ENCODE data around the gene UNC13C.

Gene UNC13C

GRCh38 chr15:54500330-54500729 is 522.1 kb downstream of the UNC13C start:
- no peak overlapping the region for H3K4me3 Mint-ChIP-seq
- no peaks in the 10 kb centered on the region for H3K36me3 Mint-ChIP-seq (ENCODE audit: low read depth)
- no peaks in the 10 kb centered on the region for H3K4me1 Mint-ChIP-seq (ENCODE audit: low read depth)
- no peaks in the 10 kb centered on the region for H3K9me3 Mint-ChIP-seq
- H3K27ac Mint-ChIP-seq = no peak overlapping the region
- H3K27me3 Mint-ChIP-seq = no peaks in the 10 kb centered on the region

- no peak overlapping the region for H3K4me3 Mint-ChIP-seq
- H3K27ac Mint-ChIP-seq = no peak overlapping the region
- H3K4me1 Mint-ChIP-seq (ENCODE audit: low read depth) = no peaks in the 10 kb centered on the region
- H3K36me3 Mint-ChIP-seq (ENCODE audit: low read depth) = no peaks in the 10 kb centered on the region
- no peaks in the 10 kb centered on the region for H3K9me3 Mint-ChIP-seq
- H3K27me3 Mint-ChIP-seq = no peaks in the 10 kb centered on the region
These were observed 524.3 kb downstream of the UNC13C start for GRCh38 chr15:54502416-54503075.

GRCh38 chr15:54504695-54505094 is 526.5 kb downstream of the UNC13C start:
- Mint-ChIP-seq H3K27me3 (no peaks in the 10 kb centered on the region), H3K36me3 (ENCODE audit: low read depth) (no peaks in the 10 kb centered on the region), H3K4me1 (ENCODE audit: low read depth) (no peaks in the 10 kb centered on the region), H3K27ac (no peak overlapping the region), H3K4me3 (no peak overlapping the region), H3K9me3 (no peaks in the 10 kb centered on the region)

GRCh38 chr15:54506977-54507524 is 528.8 kb downstream of the UNC13C start:
- Mint-ChIP-seq H3K9me3 (no peaks in the 10 kb centered on the region), H3K36me3 (ENCODE audit: low read depth) (no peaks in the 10 kb centered on the region), H3K27me3 (peaks cover 3% of the 10 kb centered on the region), H3K4me1 (ENCODE audit: low read depth) (no peaks in the 10 kb centered on the region), H3K4me3 (no peak overlapping the region), H3K27ac (no peak overlapping the region)

GRCh38 chr15:54514601-54515000 is 536.4 kb downstream of the UNC13C start:
- Mint-ChIP-seq H3K4me3 (no peak overlapping the region), H3K4me1 (ENCODE audit: low read depth) (peaks cover 13% of the 10 kb centered on the region), H3K27ac (no peak overlapping the region), H3K36me3 (ENCODE audit: low read depth) (no peaks in the 10 kb centered on the region), H3K9me3 (no peaks in the 10 kb centered on the region), H3K27me3 (peaks cover 3% of the 10 kb centered on the region)

- no peaks in the 10 kb centered on the region for H3K9me3 Mint-ChIP-seq
- no peak overlapping the region for H3K27ac Mint-ChIP-seq
- no peaks in the 10 kb centered on the region for H3K36me3 Mint-ChIP-seq (ENCODE audit: low read depth)
- peaks cover 2% of the 10 kb centered on the region for H3K27me3 Mint-ChIP-seq
- peaks cover 25% of the 10 kb centered on the region for H3K4me1 Mint-ChIP-seq (ENCODE audit: low read depth)
- H3K4me3 Mint-ChIP-seq = no peak overlapping the region
These were observed 537.7 kb downstream of the UNC13C start for GRCh38 chr15:54515664-54516582.

- no peak overlapping the region for H3K27ac Mint-ChIP-seq
- no peaks in the 10 kb centered on the region for H3K9me3 Mint-ChIP-seq
- H3K4me1 Mint-ChIP-seq (ENCODE audit: low read depth) = peaks cover 25% of the 10 kb centered on the region
- no peak overlapping the region for H3K4me3 Mint-ChIP-seq
- H3K36me3 Mint-ChIP-seq (ENCODE audit: low read depth) = no peaks in the 10 kb centered on the region
- H3K27me3 Mint-ChIP-seq = no peaks in the 10 kb centered on the region
These were observed 539.1 kb downstream of the UNC13C start for GRCh38 chr15:54517366-54517765.

GRCh38 chr15:54518156-54518882 is 540.1 kb downstream of the UNC13C start:
- no peaks in the 10 kb centered on the region for H3K9me3 Mint-ChIP-seq
- H3K27ac Mint-ChIP-seq = no peak overlapping the region
- H3K4me3 Mint-ChIP-seq = no peak overlapping the region

GRCh38 chr15:54519577-54519976 is 541.3 kb downstream of the UNC13C start:
- Mint-ChIP-seq H3K4me1 (ENCODE audit: low read depth) (peaks cover 25% of the 10 kb centered on the region), H3K9me3 (no peaks in the 10 kb centered on the region), H3K27me3 (no peaks in the 10 kb centered on the region), H3K27ac (no peak overlapping the region), H3K36me3 (ENCODE audit: low read depth) (no peaks in the 10 kb centered on the region), H3K4me3 (peak overlapping the region; percentile 2)

More at GRCh38 chr15:54518156-54518882, 540.1 kb downstream of the UNC13C start:
- no peaks in the 10 kb centered on the region for H3K36me3 Mint-ChIP-seq (ENCODE audit: low read depth)
- H3K4me1 Mint-ChIP-seq (ENCODE audit: low read depth) = peaks cover 25% of the 10 kb centered on the region
- no peaks in the 10 kb centered on the region for H3K27me3 Mint-ChIP-seq

GRCh38 chr15:54520616-54521015 is 542.4 kb downstream of the UNC13C start:
- Mint-ChIP-seq H3K27ac (no peak overlapping the region), H3K36me3 (ENCODE audit: low read depth) (no peaks in the 10 kb centered on the region), H3K4me3 (no peak overlapping the region), H3K9me3 (no peaks in the 10 kb centered on the region), H3K4me1 (ENCODE audit: low read depth) (peaks cover 25% of the 10 kb centered on the region), H3K27me3 (no peaks in the 10 kb centered on the region)

- Mint-ChIP-seq H3K4me3 (no peak overlapping the region), H3K9me3 (no peaks in the 10 kb centered on the region), H3K4me1 (ENCODE audit: low read depth) (peaks cover 25% of the 10 kb centered on the region), H3K36me3 (ENCODE audit: low read depth) (no peaks in the 10 kb centered on the region), H3K27me3 (no peaks in the 10 kb centered on the region), H3K27ac (no peak overlapping the region)
These were observed 543.0 kb downstream of the UNC13C start for GRCh38 chr15:54521206-54521605.

- Mint-ChIP-seq H3K9me3 (no peaks in the 10 kb centered on the region), H3K27ac (no peak overlapping the region)
These were observed 549.8 kb downstream of the UNC13C start for GRCh38 chr15:54528021-54528420.

GRCh38 chr15:54540721-54541120 is 562.5 kb downstream of the UNC13C start:
- no peaks in the 10 kb centered on the region for H3K27me3 Mint-ChIP-seq
- H3K9me3 Mint-ChIP-seq = peaks cover 22% of the 10 kb centered on the region
- no peaks in the 10 kb centered on the region for H3K4me1 Mint-ChIP-seq (ENCODE audit: low read depth)
- no peaks in the 10 kb centered on the region for H3K36me3 Mint-ChIP-seq (ENCODE audit: low read depth)
- H3K27ac Mint-ChIP-seq = no peak overlapping the region
- no peak overlapping the region for H3K4me3 Mint-ChIP-seq

More at GRCh38 chr15:54528021-54528420, 549.8 kb downstream of the UNC13C start:
- Mint-ChIP-seq H3K36me3 (ENCODE audit: low read depth) (no peaks in the 10 kb centered on the region), H3K27me3 (no peaks in the 10 kb centered on the region), H3K4me3 (no peak overlapping the region), H3K4me1 (ENCODE audit: low read depth) (no peaks in the 10 kb centered on the region)

GRCh38 chr15:54547491-54547890 is 569.2 kb downstream of the UNC13C start:
- H3K27me3 Mint-ChIP-seq = no peaks in the 10 kb centered on the region
- no peak overlapping the region for H3K4me3 Mint-ChIP-seq
- H3K27ac Mint-ChIP-seq = no peak overlapping the region
- H3K9me3 Mint-ChIP-seq = peaks cover 6% of the 10 kb centered on the region
- no peaks in the 10 kb centered on the region for H3K4me1 Mint-ChIP-seq (ENCODE audit: low read depth)
- no peaks in the 10 kb centered on the region for H3K36me3 Mint-ChIP-seq (ENCODE audit: low read depth)

GRCh38 chr15:54550954-54551353 is 572.7 kb downstream of the UNC13C start:
- no peak overlapping the region for H3K27ac Mint-ChIP-seq
- H3K27me3 Mint-ChIP-seq = no peaks in the 10 kb centered on the region
- H3K4me3 Mint-ChIP-seq = no peak overlapping the region
- H3K9me3 Mint-ChIP-seq = no peaks in the 10 kb centered on the region
- no peaks in the 10 kb centered on the region for H3K4me1 Mint-ChIP-seq (ENCODE audit: low read depth)
- no peaks in the 10 kb centered on the region for H3K36me3 Mint-ChIP-seq (ENCODE audit: low read depth)

Measured in stimulated activated naive CD8-positive, alpha-beta T cell treated with anti-CD3 and anti-CD28 coated beads, Interleukin-15, Interleukin-2, amounts not matched to agents 100 ng/mL and 50 ng/mL, for 24 hours (primary cell).